Stimulated activated CD8-positive, alpha-beta memory T cell treated with anti-CD3 and anti-CD28 coated beads, Interleukin-12 subunit alpha, Interleukin-12 subunit beta, amount 100 ng/mL, for 24 hours (primary cell): ENCODE measurements around the gene TMED1.

ENCODE experiments used
- DNase-seq: peaks from one replicate; pipeline ENCODE4 v3.0.0-alpha.2; 2020; ENCODE audit errors: extremely low read depth

The TMED1 gene

GRCh38 chr19:10831987-10832938, 3.7 kb downstream of the TMED1 start:
- DNase-seq: no peak

DNA sequence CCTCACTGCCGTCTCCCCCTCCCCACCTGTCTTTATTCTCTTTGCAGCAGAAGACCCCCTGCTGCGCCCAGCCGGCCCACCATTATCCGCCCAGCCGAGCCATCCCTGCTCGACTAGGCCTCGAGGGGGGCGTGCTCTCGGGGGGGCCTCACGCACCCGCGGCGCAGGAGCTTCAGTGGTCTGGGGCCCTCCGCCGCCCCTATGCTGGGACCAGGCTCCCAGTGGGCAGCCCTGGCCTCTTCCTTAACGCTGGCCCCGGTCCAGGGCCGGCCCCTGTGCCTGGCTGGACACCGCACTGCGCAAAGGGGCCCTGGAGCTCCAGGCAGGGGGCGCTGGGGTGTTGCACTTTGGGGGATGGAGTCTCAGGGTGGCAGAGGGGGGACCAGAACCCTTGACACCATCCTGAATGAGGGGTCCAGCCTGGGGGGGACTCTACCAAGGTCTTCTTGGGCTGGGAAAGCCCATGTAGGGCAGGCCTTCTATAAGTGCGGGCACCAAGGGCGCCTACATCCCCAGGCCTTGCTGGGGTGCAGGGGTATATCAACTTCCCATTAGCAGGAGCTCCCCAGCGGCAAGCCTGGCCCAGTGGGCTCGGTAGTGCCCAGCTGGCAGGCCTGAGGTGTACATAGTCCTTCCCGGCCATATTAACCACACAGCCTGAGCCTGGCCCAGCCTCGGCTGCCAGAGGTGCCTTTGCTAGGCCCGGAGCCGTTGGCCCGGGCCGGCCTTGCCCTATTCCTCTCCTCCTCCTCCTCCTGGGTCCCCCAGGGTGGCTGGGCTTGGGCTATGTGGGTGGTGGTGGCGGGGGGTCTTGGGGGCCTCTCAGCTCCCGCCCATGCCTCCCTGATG, 4.9 kb downstream of the TMED1 start:
- DNase-seq: no peak

- DNase-seq: no peak
Observed at GRCh38 chr19:10830370-10830769, 5.6 kb downstream of the TMED1 start.

GRCh38 chr19:10829967-10830366, 6.0 kb downstream of the TMED1 start:
- DNase-seq: no peak

GRCh38 chr19:10828981-10829821, 6.8 kb downstream of the TMED1 start:
- no peak for DNase-seq

DNA sequence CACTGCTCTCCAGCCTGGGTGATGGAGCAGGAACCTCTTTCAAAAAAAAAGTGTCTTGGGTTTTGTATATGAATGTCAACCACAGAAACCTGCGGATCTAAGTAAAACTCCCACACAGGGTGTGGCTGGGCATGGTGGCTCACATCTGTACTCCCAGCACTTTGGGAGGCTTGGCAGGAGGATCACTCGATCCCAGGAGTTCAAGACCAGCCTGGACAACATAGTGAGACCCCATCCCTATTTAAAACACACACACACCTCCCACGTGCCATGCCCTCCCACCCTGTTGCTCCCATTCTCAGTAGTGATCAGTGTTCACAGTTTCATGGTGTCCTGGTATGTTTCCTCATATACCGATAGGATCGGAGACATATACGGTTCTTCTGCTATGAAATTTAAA, 9.2 kb downstream of the TMED1 start:
- no peak for DNase-seq

- no peak for DNase-seq
Observed at GRCh38 chr19:10826231-10826630, 9.8 kb downstream of the TMED1 start.

DNA sequence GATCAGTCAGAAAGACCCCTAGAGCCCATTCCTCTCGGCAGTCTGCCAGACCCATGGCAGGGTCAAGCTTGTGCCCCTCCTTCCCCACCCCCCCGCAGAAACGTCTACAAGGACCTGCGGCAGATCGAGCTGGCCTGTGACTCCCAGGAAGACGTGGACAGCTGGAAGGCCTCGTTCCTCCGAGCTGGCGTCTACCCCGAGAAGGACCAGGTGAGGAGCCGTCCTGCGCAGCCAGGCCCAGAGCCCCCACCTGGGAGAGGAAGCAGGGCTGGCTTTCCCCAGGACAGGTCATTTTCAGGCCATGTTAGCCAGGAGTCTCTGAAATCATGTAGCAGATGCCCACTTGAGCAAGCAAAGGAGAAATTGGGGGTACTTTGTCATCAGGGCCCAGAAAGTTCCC, 12.3 kb downstream of the TMED1 start:
- DNase-seq: no peak

DNA sequence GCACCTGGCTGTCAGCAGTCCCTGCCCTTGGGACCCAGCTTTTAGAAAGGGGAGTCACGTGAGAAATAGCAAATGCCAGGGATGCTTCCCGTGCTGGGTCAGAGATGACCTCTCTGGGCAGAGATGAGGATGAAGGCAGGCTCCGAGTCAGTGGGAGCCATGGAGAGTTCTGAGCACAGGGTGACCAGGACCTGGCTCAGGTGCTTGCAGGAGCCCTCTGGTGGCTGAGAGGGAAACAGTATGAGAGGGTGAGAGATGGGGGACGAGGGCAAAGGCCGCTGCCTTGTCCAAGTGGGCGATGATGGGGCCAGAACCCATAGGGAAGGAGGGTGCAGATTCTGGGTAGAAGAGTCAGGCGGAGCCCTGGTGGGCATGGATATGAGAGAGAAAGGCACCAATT, 15.8 kb downstream of the TMED1 start:
- DNase-seq: no peak

- no peak for DNase-seq
Observed at GRCh38 chr19:10819124-10820060, 16.6 kb downstream of the TMED1 start.

GRCh38 chr19:10818301-10819123, 17.5 kb downstream of the TMED1 start:
- no peak for DNase-seq

GRCh38 chr19:10817291-10818038, 18.5 kb downstream of the TMED1 start:
- no peak for DNase-seq

GRCh38 chr19:10816691-10817090, 19.3 kb downstream of the TMED1 start:
- no peak for DNase-seq

- DNase-seq: no peak
Observed at GRCh38 chr19:10815969-10816644, 19.9 kb downstream of the TMED1 start.

GRCh38 chr19:10815007-10815536, 20.9 kb downstream of the TMED1 start:
- no peak for DNase-seq

GRCh38 chr19:10812902-10813404, 23.1 kb downstream of the TMED1 start:
- DNase-seq: no peak

GRCh38 chr19:10812196-10812595, 23.8 kb downstream of the TMED1 start:
- DNase-seq: no peak
